Mucosa of descending colon (tissue), 3 donors: ENCODE measurements around the gene GSN. TPM values are rescaled to one million over a fixed set of nuclear protein-coding genes. Genes with fewer than 3 reads are reported as not detected.

Experiments used
- ATAC-seq: fragments of 200-7000 bp; cut with Tn5 transposase; one replicate; pipeline ENCODE4 v1.9.1; 2020; ENCODE audit warnings: mild to moderate bottlenecking, moderate library complexity
- DNase-seq, 3 donors: peaks; one replicate each; pipeline ENCODE4 v3.0.0-alpha.2; 2020
- H3K36me3 ChIP-seq: fragments of 200-600 bp; one replicate; pipeline ENCODE4 v1.8.0; 2021; ENCODE audit warnings: low read depth, mild to moderate bottlenecking
- H3K4me1 ChIP-seq: fragments of 200-600 bp; one replicate; pipeline ENCODE4 v1.8.0; 2021; ENCODE audit warnings: low read depth, mild to moderate bottlenecking
- H3K4me3 ChIP-seq: fragments of 200-600 bp; one replicate; pipeline ENCODE4 v1.8.0; 2021; ENCODE audit warnings: mild to moderate bottlenecking
- H3K9me3 ChIP-seq: fragments of 200-600 bp; one replicate; pipeline ENCODE4 v1.8.0; 2021; ENCODE audit warnings: mild to moderate bottlenecking
- CTCF ChIP-seq: fragments of 200-600 bp; IDR thresholded peaks from one replicate; pipeline ENCODE4 v1.8.0; 2022; ENCODE audit warnings: antibody characterized with exemption, mild to moderate bottlenecking
- intact Hi-C, 2 donors: fragments of 100-400 bp; cut with DNase I in 1 of 2; cut with micrococcal nuclease in 1 of 2; formaldehyde crosslinking; loops; one replicate each; pipeline versions ENCODE4 v1.11.0 to v1.11.1; 2022; cut with DNase I, micrococcal nuclease
- long read RNA-seq, 2 donors: library from polyadenylated mRNA; unstranded; transcript quantifications; one replicate each; pipeline ENCODE4 v2.0.0, GENCODE V29; 2019 to 2021
- total RNA-seq, 3 donors: library from RNA; stranded (reverse); fragmentation: NEBNext Ultra II Directional in 2 of 3; extraction: Animal tissue kit (Norgen Biotek cat#: 25700) in 2 of 3; gene quantifications; one replicate each; pipeline versions ENCODE4 v1.2.1 to v1.2.4, GENCODE V29; 2021 to 2023
- donor health status: DM: no; HTN: no; CAD: no; lungs with moderate emphysema.
- donor health status: DM: no; HTN: no; CAD: no.
- donor health status: DM: no; HTN: yes; CAD: no.

The GSN gene
- 100 to 1,000 TPM; 443 to 952 (median 937) TPM for total RNA-seq
- long read RNA-seq, donor 1, transcript GSN-203 (19 exons, 2,664 nt): minor isoform, 17 of 6,179 reads
- long read RNA-seq, donor 1, transcript GSN-204 (17 exons, 2,657 nt): major isoform, 4,294 of 6,179 reads
- long read RNA-seq, donor 1, transcript GSN-209 (19 exons, 2,702 nt): minor isoform, 5 of 6,179 reads
- long read RNA-seq, donor 1, partial matches to known transcripts: 554 of 6,179 reads
- long read RNA-seq, donor 1, other reads (novel, unspliced or antisense): 1,301 of 6,179 reads
- long read RNA-seq, donor 2, transcript GSN-204 (17 exons, 2,657 nt): major isoform, 787 of 1,078 reads
- long read RNA-seq, donor 2, partial matches to known transcripts: 92 of 1,078 reads
- long read RNA-seq, donor 2, other reads (novel, unspliced or antisense): 193 of 1,078 reads

- Histone ChIP-seq H3K9me3 (no peaks in the 10 kb centered on the region), H3K36me3 (no peaks in the 10 kb centered on the region), H3K4me1 (peaks cover 38% of the 10 kb centered on the region), H3K4me3 (peak within 1 kb of the TSS; percentile 50)
- no peak for TF ChIP-seq CTCF
- ATAC-seq (peak; percentile 91), DNase-seq (peak; percentile 87 to 93 (median 90))
- intact Hi-C loops: loop anchor here in 1 of 2 donors (10.0 kb wide), 1 partner anchor 57 kb away; no protein-coding TSS in a partner anchor
Measured at GRCh38 chr9:121267689-121268597, at the start of gene GSN. Gene GSN, plus strand, starts transcription at chr9:121268162. Its CDS starts 33,810 bp downstream, at chr9:121301972.

DNA sequence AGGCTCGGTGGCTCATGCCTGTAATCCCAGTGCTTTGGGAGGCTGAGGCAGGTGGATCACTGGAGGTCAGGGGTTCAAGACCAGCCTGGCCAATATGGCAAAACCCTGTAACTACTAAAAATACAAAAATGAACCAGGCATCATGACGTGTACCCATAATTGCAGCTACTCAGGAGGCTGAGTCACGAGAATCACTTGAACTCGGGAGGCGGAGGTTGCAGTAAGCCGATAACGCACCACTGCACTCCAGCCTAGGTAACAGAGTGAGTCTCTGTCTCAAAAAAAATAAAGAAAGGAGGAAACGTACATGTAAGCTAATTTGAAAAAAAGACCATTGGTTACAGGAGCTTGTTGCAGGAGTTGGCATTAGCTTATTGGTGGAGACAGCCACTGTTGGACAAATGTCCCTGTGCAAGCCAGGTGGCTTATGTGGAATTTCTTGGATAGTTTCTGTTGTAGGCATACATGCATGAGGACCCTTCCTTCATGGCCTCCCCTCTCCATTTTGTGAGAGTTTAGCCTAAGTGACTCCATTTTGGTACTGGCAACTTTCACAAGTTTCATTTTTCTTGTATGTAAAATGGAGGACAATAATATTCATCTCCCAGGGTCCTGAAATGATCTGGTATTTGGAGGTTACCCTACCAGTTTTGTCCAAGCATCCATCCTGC is 49.5 kb upstream of the GSN start:
- no peaks in the 10 kb centered on the region for H3K36me3 ChIP-seq
- H3K4me3 ChIP-seq: no peak overlapping the region
- TF ChIP-seq CTCF: no peak
- DNase-seq: no peak
- H3K4me1 ChIP-seq: no peaks in the 10 kb centered on the region
- intact Hi-C loops: loop anchor here (5.0 to 10.0 kb wide), 2 partner anchors 94 to 106 kb away; no protein-coding TSS in a partner anchor
- no peak for ATAC-seq
- H3K9me3 ChIP-seq: no peaks in the 10 kb centered on the region

- no peak for TF ChIP-seq CTCF
- ATAC-seq: no peak
- no peak overlapping the region for H3K4me3 ChIP-seq
- H3K36me3 ChIP-seq: no peaks in the 10 kb centered on the region
- no peak for DNase-seq
- H3K4me1 ChIP-seq: no peaks in the 10 kb centered on the region
- no peaks in the 10 kb centered on the region for H3K9me3 ChIP-seq
- intact Hi-C loops: loop anchor here (5.0 to 10.0 kb wide), 2 partner anchors 93 to 105 kb away; no protein-coding TSS in a partner anchor
Measured at GRCh38 chr9:121219530-121219929, 48.4 kb upstream of the GSN start.

DNA sequence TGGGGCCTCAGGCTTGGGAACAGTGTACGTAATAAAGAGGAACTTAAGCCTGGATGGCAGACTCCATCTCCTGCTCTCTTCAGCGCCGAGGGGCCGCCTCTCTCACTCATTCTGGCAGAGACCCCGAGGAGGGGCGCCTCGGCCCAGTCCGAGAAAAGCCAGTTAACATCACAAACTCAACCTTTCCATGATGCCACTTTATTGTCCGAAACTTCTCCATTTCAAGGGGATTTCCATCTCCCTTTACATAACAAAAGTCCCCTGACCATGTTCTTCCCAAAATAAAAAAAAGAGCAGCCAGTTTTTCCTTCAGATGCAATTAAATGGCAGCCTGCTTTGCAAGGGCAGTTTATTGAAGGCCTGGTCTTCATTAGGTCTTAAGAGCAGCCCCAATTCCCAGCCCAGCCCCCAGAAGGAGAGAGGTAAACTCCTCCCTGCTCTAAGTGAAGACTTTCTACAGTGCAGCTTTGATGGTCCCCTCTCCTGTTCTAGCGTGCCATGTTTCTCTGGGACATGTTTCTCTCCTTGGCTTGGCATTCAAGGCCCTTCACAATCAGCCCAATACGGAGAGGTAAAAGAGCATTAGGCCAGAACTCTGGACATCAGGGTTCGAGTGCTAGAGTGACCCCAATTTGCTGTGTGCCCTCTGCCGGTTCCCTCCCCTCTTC is 46.8 kb upstream of the GSN start:
- no peak for ATAC-seq
- no peak for TF ChIP-seq CTCF

DNA sequence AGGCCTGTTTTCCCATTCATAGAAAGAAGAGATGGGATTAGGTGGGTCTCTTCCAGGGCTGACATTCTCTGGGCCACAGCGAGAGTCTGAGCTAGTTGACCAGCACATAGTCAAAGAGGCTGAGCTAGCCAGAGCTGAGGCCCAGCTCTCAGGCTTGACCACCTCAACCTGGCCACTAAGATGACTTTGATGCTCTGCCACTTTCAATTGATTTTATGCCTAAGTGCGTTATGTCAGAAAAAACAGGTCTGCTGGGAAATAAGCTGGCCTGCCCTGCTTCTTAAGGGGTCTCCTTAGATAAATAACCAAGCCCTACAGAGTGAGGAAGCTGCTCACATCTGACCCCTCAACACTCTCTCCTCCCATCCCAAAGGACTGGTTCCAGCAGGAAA is 46.3 kb upstream of the GSN start:
- Histone ChIP-seq H3K36me3 (no peaks in the 10 kb centered on the region), H3K9me3 (no peaks in the 10 kb centered on the region), H3K4me1 (no peaks in the 10 kb centered on the region), H3K4me3 (no peak overlapping the region)
- TF ChIP-seq CTCF: no peak
- DNase-seq (no peak), ATAC-seq (no peak)
- intact Hi-C loops: no loop called here

More for the DNA sequence above, 46.8 kb upstream of the GSN start:
- intact Hi-C loops: no loop called here
- DNase-seq: no peak
- Histone ChIP-seq H3K9me3 (no peaks in the 10 kb centered on the region), H3K4me3 (no peak overlapping the region), H3K4me1 (no peaks in the 10 kb centered on the region), H3K36me3 (no peaks in the 10 kb centered on the region)
